GM10847 (cell line): ENCODE data around the gene IL1F10.

Experiments used
- POLR2A ChIP-seq: IDR thresholded peaks from 2 replicates; pipeline ENCODE4 v1.6.1; 2011; ENCODE audit not compliant: insufficient read length; ENCODE audit errors: extremely low read depth

Gene IL1F10

GRCh38 chr2:113069676-113070605 is 2.2 kb downstream of the IL1F10 start:
- no peak for TF ChIP-seq POLR2A

- no peak for TF ChIP-seq POLR2A
Measured at GRCh38 chr2:113070606-113070975, 2.8 kb downstream of the IL1F10 start.

- no peak for TF ChIP-seq POLR2A
Measured at GRCh38 chr2:113072584-113072983, 4.8 kb downstream of the IL1F10 start.

GRCh38 chr2:113073325-113073834 is 5.6 kb downstream of the IL1F10 start:
- no peak for TF ChIP-seq POLR2A

- no peak for TF ChIP-seq POLR2A
Measured at GRCh38 chr2:113075030-113075429, 7.3 kb downstream of the IL1F10 start.

- no peak for TF ChIP-seq POLR2A
Measured at GRCh38 chr2:113075600-113075999, 7.8 kb downstream of the IL1F10 start.

GRCh38 chr2:113076954-113077669 is 9.3 kb downstream of the IL1F10 start:
- TF ChIP-seq POLR2A: no peak

DNA sequence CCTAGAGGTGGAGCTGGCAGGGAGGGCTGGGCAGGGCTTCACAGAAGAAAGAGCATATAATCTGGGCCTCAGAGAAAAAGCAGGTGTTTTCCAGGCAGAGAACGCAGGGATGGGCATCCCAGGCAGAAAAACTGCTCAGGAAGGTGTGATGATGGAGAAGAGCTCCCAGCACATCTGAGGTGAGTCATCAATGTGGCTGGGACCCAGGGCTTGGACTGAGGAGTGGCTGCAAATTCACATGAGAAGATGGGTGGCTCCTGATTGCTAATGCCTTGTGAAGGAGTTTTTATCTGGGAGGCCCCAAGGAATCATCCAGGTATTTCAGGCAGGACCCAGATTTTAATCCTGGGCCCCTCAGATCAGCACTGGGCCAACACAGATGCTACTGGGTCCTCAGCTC is 10.2 kb downstream of the IL1F10 start:
- no peak for TF ChIP-seq POLR2A

DNA sequence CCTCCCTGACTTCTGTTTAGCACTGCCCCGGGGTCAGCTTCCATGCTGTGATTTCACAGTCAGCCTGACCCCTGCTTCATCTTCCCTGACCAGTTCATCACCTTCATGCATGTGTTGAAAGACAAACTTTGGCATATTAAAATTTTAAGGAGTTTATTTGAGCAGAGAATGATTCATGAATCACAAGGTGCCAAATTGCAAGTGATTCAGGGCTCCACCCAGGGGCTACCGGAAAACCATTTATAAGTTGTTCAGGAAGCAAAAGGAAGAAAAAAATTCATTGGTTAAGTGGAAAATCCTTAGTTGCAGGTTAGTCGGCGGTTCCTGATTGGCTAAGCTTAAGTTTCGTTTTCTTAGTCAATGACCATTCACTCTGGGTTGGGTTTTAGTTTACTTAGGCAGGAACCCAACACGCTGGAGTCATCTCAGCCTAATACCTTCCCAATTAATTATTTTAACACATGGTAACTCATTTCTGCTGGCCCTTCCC is 10.6 kb downstream of the IL1F10 start:
- no peak for TF ChIP-seq POLR2A

DNA sequence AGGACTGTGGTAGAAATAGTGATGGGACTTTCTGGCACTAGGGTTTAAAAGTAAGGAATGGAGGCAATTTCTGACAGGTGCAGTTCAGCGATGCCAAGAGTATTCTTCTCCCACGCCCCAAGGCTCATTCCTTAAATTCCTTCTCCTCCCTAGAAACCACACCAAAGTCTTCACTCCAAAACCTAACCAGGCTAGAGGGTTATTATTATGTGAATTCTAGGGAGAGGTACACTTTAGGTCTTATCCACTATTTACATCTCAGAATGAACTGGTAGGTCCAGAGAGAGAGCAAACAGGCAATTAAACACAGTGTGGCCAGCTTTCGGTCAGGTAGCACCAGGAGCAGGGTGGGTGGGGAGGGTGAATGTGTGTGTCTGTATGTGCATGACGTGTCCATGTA is 11.4 kb downstream of the IL1F10 start:
- no peak for TF ChIP-seq POLR2A

- no peak for TF ChIP-seq POLR2A
Measured at GRCh38 chr2:113080134-113080533, 12.4 kb downstream of the IL1F10 start.

GRCh38 chr2:113081488-113082210 is 13.9 kb downstream of the IL1F10 start:
- no peak for TF ChIP-seq POLR2A

- no peak for TF ChIP-seq POLR2A
Measured at GRCh38 chr2:113083296-113083695, 15.5 kb downstream of the IL1F10 start.

DNA sequence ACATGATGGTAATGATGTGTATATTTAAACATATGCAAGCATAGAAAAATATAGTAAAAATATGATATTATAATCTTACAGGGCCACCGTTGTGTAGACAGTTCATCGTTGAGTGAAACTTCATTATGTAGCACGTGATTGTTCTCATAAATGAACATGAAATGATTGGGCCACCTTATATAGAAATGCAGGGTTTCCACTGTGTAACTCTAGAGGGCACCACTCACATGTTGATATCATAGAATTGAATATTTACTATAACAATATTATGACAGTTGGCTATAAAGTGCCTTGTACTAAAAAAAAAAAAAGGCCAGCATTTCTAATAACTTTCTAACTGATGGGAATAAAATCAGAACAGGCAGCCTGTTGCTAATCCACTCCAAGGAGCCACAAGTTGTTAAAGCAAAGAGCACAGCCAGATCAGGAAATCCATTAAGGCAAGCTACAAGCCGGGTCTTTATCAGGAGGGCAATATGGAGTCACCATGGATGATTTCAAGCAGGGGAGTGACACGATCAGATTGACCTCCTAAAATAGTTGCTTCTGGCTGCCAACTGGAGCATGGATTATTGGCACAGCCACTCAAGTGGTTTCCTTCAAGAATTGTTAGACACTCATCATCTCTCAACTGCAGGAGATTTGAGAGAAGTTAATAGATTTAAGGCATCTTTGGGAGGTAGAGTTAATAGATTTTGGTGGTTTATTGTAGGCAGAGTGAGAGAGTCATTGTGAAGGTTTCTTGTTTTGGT is 16.7 kb downstream of the IL1F10 start:
- no peak for TF ChIP-seq POLR2A

- TF ChIP-seq POLR2A: no peak
Measured at GRCh38 chr2:113085542-113085941, 17.8 kb downstream of the IL1F10 start.
